ENCODE data around the gene ALK.

ALK gene

GRCh38 chr2:29207352-29208148 lies 713.8 kb downstream of the ALK start:
- no peak overlapping the region for H3K27ac ChIP-seq (ENCODE audit: low read depth, low read length, poor library complexity, severe bottlenecking)
- H3K79me2 ChIP-seq (ENCODE audit: insufficient read depth, low read length), result no peaks in the 10 kb centered on the region
- no peaks in the 10 kb centered on the region for H3K27me3 ChIP-seq (ENCODE audit: insufficient read depth, low read length)
- no peak overlapping the region for H3K4me2 ChIP-seq (ENCODE audit: low read length)
- no peaks in the 10 kb centered on the region for H3F3A ChIP-seq (ENCODE audit: insufficient read depth, low read length)
- no peaks in the 10 kb centered on the region for H3K9me3 ChIP-seq (ENCODE audit: low read length)
- H2AFZ ChIP-seq (ENCODE audit: low read length), result no peak overlapping the region
- no peak overlapping the region for H3K9ac ChIP-seq (ENCODE audit: low read length)
- no peaks in the 10 kb centered on the region for H4K20me1 ChIP-seq (ENCODE audit: insufficient read depth, low read length)
- TF ChIP-seq CTCF (IDR thresholded peaks at IDR 0.05; ENCODE audit: low read length) (no peak), EZH2 (IDR thresholded peaks at IDR 0.05; ENCODE audit: borderline replicate concordance, low read length) (no peak)
- H3K36me3 ChIP-seq (ENCODE audit: insufficient read depth, low read length), result no peaks in the 10 kb centered on the region
- no peaks in the 10 kb centered on the region for H3K9me2 ChIP-seq (ENCODE audit: low read depth, low read length)
- no peaks in the 10 kb centered on the region for H3K4me1 ChIP-seq (ENCODE audit: insufficient read depth, low read length, severe bottlenecking)
- no peak overlapping the region for H3K4me3 ChIP-seq (ENCODE audit: low read depth, low read length, poor library complexity, severe bottlenecking)

GRCh38 chr2:29206941-29207340 lies 714.4 kb downstream of the ALK start:
- no peak for TF ChIP-seq EZH2 (IDR thresholded peaks at IDR 0.05; ENCODE audit: borderline replicate concordance, low read length)
- no peak for TF ChIP-seq CTCF (IDR thresholded peaks at IDR 0.05; ENCODE audit: low read length)

DNA sequence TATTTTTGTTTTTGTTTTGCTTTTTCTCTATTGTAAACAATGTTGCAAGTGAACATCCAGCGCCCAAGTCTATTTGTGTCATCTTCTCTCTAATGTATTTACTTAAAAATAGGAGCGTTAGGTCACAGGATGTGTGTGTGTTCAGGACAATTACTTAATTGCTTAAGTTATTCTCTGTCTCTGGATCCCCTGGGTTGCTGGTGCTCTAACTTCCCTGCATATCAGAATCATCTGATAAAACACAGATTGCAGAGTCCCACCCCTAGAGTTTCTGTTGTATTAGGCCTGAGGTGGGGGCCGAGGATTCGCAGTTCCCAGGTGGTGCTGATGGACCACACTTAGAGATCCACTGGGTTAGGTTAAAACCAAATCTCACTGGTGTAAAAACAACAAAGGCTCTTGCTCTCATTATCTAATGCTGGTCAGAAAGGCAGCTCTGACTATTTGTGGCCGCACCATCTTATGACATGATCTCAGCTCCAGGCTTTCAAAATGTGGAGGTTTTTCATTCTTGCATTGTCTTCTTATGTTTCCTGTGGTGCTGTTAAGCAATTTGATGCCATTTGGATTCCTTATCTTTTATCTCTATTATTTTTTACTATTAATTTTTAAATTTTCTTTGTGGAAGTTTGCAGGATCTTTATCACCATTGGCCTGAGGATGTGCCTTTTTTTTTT lies 718.4 kb downstream of the ALK start:
- Histone ChIP-seq H3K9me3 (ENCODE audit: low read length) (no peaks in the 10 kb centered on the region), H3K27me3 (ENCODE audit: insufficient read depth, low read length) (no peaks in the 10 kb centered on the region), H3F3A (ENCODE audit: insufficient read depth, low read length) (no peaks in the 10 kb centered on the region), H3K79me2 (ENCODE audit: insufficient read depth, low read length) (no peaks in the 10 kb centered on the region), H3K36me3 (ENCODE audit: insufficient read depth, low read length) (no peaks in the 10 kb centered on the region), H3K4me1 (ENCODE audit: insufficient read depth, low read length, severe bottlenecking) (no peaks in the 10 kb centered on the region), H3K27ac (ENCODE audit: low read depth, low read length, poor library complexity, severe bottlenecking) (no peak overlapping the region), H3K4me3 (ENCODE audit: low read depth, low read length, poor library complexity, severe bottlenecking) (no peak overlapping the region), H3K4me2 (ENCODE audit: low read length) (no peak overlapping the region), H3K9ac (ENCODE audit: low read length) (no peak overlapping the region), H3K9me2 (ENCODE audit: low read depth, low read length) (no peaks in the 10 kb centered on the region), H2AFZ (ENCODE audit: low read length) (no peak overlapping the region), H4K20me1 (ENCODE audit: insufficient read depth, low read length) (no peaks in the 10 kb centered on the region)
- TF ChIP-seq CTCF (IDR thresholded peaks at IDR 0.05; ENCODE audit: low read length) (no peak), EZH2 (IDR thresholded peaks at IDR 0.05; ENCODE audit: borderline replicate concordance, low read length) (no peak)

More at GRCh38 chr2:29206941-29207340, 714.4 kb downstream of the ALK start:
- Histone ChIP-seq H3F3A (ENCODE audit: insufficient read depth, low read length) (no peaks in the 10 kb centered on the region), H3K4me1 (ENCODE audit: insufficient read depth, low read length, severe bottlenecking) (no peaks in the 10 kb centered on the region), H3K36me3 (ENCODE audit: insufficient read depth, low read length) (no peaks in the 10 kb centered on the region), H2AFZ (ENCODE audit: low read length) (no peak overlapping the region), H3K9me2 (ENCODE audit: low read depth, low read length) (no peaks in the 10 kb centered on the region), H3K27ac (ENCODE audit: low read depth, low read length, poor library complexity, severe bottlenecking) (no peak overlapping the region), H3K27me3 (ENCODE audit: insufficient read depth, low read length) (no peaks in the 10 kb centered on the region), H3K9me3 (ENCODE audit: low read length) (no peaks in the 10 kb centered on the region), H3K9ac (ENCODE audit: low read length) (no peak overlapping the region), H3K4me2 (ENCODE audit: low read length) (no peak overlapping the region), H4K20me1 (ENCODE audit: insufficient read depth, low read length) (no peaks in the 10 kb centered on the region), H3K79me2 (ENCODE audit: insufficient read depth, low read length) (no peaks in the 10 kb centered on the region), H3K4me3 (ENCODE audit: low read depth, low read length, poor library complexity, severe bottlenecking) (no peak overlapping the region)
